WTC11 (cell line): ENCODE measurements around the gene SHISA6. TPM values are rescaled to one million over a fixed set of nuclear protein-coding genes. Genes with fewer than 3 reads are reported as not detected.

Source experiments
- ATAC-seq: fragments of 200-7000 bp; cut with Tn5 transposase; 2 replicates; pipeline ENCODE4 v1.10.0; 2021; ENCODE audit warnings: mild to moderate bottlenecking, moderate library complexity
- CTCF ChIA-PET: fragments of 300-600 bp; sonication (Branson Sonifier 250); formaldehyde crosslinking; loops from one replicate; lab custom pipeline; 2021; ENCODE audit warnings: antibody characterized with exemption; lab: Charles Lee
- POLR2A ChIA-PET: fragments of 350-600 bp; sonication (Branson Sonifier 250); formaldehyde crosslinking; loops from one replicate; lab custom pipeline; 2021; ENCODE audit warnings: antibody characterized with exemption; lab: Charles Lee
- DNase-seq: peaks from one replicate; pipeline ENCODE4 v3.0.0; 2021; ENCODE audit warnings: low spot score
- H3K27ac Mint-ChIP-seq: 2 replicates; pipeline ENCODE4 v1.8.0; 2021; ENCODE audit warnings: mixed read lengths
- H3K27me3 Mint-ChIP-seq: 2 replicates; pipeline ENCODE4 v1.8.0; 2021; ENCODE audit warnings: low read depth, mild to moderate bottlenecking, moderate library complexity, mixed read lengths
- H3K36me3 Mint-ChIP-seq: 2 replicates; pipeline ENCODE4 v1.8.0; 2021; ENCODE audit warnings: mixed read lengths
- H3K4me1 Mint-ChIP-seq: 2 replicates; pipeline ENCODE4 v1.8.0; 2022; ENCODE audit warnings: mixed read lengths
- H3K4me3 Mint-ChIP-seq: 2 replicates; pipeline ENCODE4 v1.8.0; 2021; ENCODE audit warnings: mild to moderate bottlenecking, moderate library complexity, mixed read lengths
- H3K9me3 Mint-ChIP-seq: 2 replicates; pipeline ENCODE4 v1.8.0; 2021; ENCODE audit warnings: mixed read lengths
- AR ChIP-seq: fragments of 250-450 bp; sonication (Bioruptor Pico); IDR thresholded peaks from 2 replicates; pipeline ENCODE4 v1.9.0; 2021; ENCODE audit warnings: mild to moderate bottlenecking
- ARID4B ChIP-seq: sonication (generic); formaldehyde crosslinking; IDR thresholded peaks from 2 replicates; pipeline ENCODE4 v1.8.0; 2023; ENCODE audit warnings: missing genetic modification reagents, mild to moderate bottlenecking, borderline replicate concordance
- ATF2 ChIP-seq: sonication (generic); formaldehyde crosslinking; IDR thresholded peaks from 2 replicates; pipeline ENCODE4 v1.8.1; 2022; ENCODE audit warnings: low read depth, missing genetic modification reagents, borderline replicate concordance
- CREB1 ChIP-seq: sonication (generic); formaldehyde crosslinking; IDR thresholded peaks from 2 replicates; pipeline ENCODE4 v1.8.0; 2023; ENCODE audit warnings: mild to moderate bottlenecking, missing genetic modification reagents
- ERG ChIP-seq: fragments of 250-450 bp; sonication (Bioruptor Pico); IDR thresholded peaks from 2 replicates; pipeline ENCODE4 v1.8.0; 2021; ENCODE audit warnings: mild to moderate bottlenecking
- FOXP4 ChIP-seq: sonication (generic); formaldehyde crosslinking; IDR thresholded peaks from 2 replicates; pipeline ENCODE4 v1.8.0; 2022; ENCODE audit warnings: mild to moderate bottlenecking, missing genetic modification reagents
- MXD4 ChIP-seq: fragments of 250-450 bp; sonication (Bioruptor Pico); IDR thresholded peaks from 2 replicates; pipeline ENCODE4 v1.8.0; 2021; ENCODE audit warnings: mild to moderate bottlenecking, moderate library complexity, borderline replicate concordance
- NFYB ChIP-seq: sonication (generic); formaldehyde crosslinking; conservative IDR thresholded peaks from 2 replicates; pipeline ENCODE4 v1.8.0; 2022; ENCODE audit warnings: low read depth, missing genetic modification reagents
- PREB ChIP-seq: sonication (generic); formaldehyde crosslinking; IDR thresholded peaks from 2 replicates; pipeline ENCODE4 v1.8.1; 2022; ENCODE audit warnings: mild to moderate bottlenecking, missing genetic modification reagents, moderate library complexity, borderline replicate concordance
- RORB ChIP-seq: fragments of 250-450 bp; sonication (Bioruptor Pico); IDR thresholded peaks from 2 replicates; pipeline ENCODE4 v1.9.0; 2021; ENCODE audit warnings: mild to moderate bottlenecking
- SOX15 ChIP-seq: fragments of 250-450 bp; sonication (Bioruptor Pico); IDR thresholded peaks from 2 replicates; pipeline ENCODE4 v1.9.0; 2021; ENCODE audit warnings: mild to moderate bottlenecking
- ZBTB43 ChIP-seq: sonication (generic); formaldehyde crosslinking; IDR thresholded peaks from 2 replicates; pipeline ENCODE4 v1.8.1; 2023; ENCODE audit warnings: mild to moderate bottlenecking, missing genetic modification reagents
- ZMAT4 ChIP-seq: fragments of 250-450 bp; sonication (Bioruptor Pico); IDR thresholded peaks from 2 replicates; pipeline ENCODE4 v1.9.0; 2021; ENCODE audit warnings: mild to moderate bottlenecking
- ZNF396 ChIP-seq: fragments of 250-450 bp; sonication (Bioruptor Pico); IDR thresholded peaks from 2 replicates; pipeline ENCODE4 v1.8.0; 2021; ENCODE audit warnings: mild to moderate bottlenecking, moderate library complexity, borderline replicate concordance
- ZSCAN18 ChIP-seq: fragments of 250-450 bp; sonication (Bioruptor Pico); IDR thresholded peaks from 2 replicates; pipeline ENCODE4 v2.1.2; 2022; ENCODE audit warnings: mild to moderate bottlenecking, moderate library complexity
- total RNA-seq: library from RNA; stranded (reverse); gene quantifications from 3 replicates; pipeline ENCODE4 v1.2.3, GENCODE V29; 2021

SHISA6 gene
- total RNA-seq, 1 experiment from 2014 or later = 1.1 TPM

- TF ChIP-seq RORB (CRISPR knock-in tag) = no peak
- TF ChIP-seq ZNF396 (CRISPR knock-in tag) = no peak
- no peak for TF ChIP-seq ATF2 (CRISPR knock-in tag)
Measured at GRCh38 chr17:11285946-11286345, 44.9 kb downstream of the SHISA6 start (continued).

- H3K9me3 Mint-ChIP-seq = peaks cover 68% of the 10 kb centered on the region
- ChIA-PET CTCF (no interaction called here), POLR2A (no interaction called here)
- no peak overlapping the region for H3K4me3 Mint-ChIP-seq
- H3K27me3 Mint-ChIP-seq = no peaks in the 10 kb centered on the region; the same call in 1 of the 2 replicates
- H3K4me1 Mint-ChIP-seq = no peaks in the 10 kb centered on the region
- H3K36me3 Mint-ChIP-seq = peaks cover 53% of the 10 kb centered on the region
- DNase-seq (no peak), ATAC-seq (no peak)
- TF ChIP-seq ZNF396 (CRISPR knock-in tag) (no peak), MXD4 (CRISPR knock-in tag) (no peak), PREB (CRISPR knock-in tag) (no peak), SOX15 (CRISPR knock-in tag) (no peak), ARID4B (CRISPR knock-in tag) (no peak), CREB1 (CRISPR knock-in tag) (no peak), ZSCAN18 (CRISPR knock-in tag) (no peak), ZMAT4 (CRISPR knock-in tag) (no peak), ERG (CRISPR knock-in tag) (no peak), ATF2 (CRISPR knock-in tag) (no peak), RORB (CRISPR knock-in tag) (no peak), AR (CRISPR knock-in tag) (no peak), NFYB (CRISPR knock-in tag) (no peak), FOXP4 (no peak), ZBTB43 (CRISPR knock-in tag) (no peak)
- H3K27ac Mint-ChIP-seq = no peak overlapping the region
Measured at GRCh38 chr17:11287791-11288190, 46.8 kb downstream of the SHISA6 start.
